ENCODE measurements around the gene AGAP5. TPM values are rescaled to one million over a fixed set of nuclear protein-coding genes. Genes with fewer than 3 reads are reported as not detected.

AGAP5 gene
- total and polyA plus RNA-seq, 9 of the 15 experiments (the other 6 are each of a cell fraction or from before 2014, with no cell fraction given) = 0.32 to 7.5 (median 5.3) TPM

DNA sequence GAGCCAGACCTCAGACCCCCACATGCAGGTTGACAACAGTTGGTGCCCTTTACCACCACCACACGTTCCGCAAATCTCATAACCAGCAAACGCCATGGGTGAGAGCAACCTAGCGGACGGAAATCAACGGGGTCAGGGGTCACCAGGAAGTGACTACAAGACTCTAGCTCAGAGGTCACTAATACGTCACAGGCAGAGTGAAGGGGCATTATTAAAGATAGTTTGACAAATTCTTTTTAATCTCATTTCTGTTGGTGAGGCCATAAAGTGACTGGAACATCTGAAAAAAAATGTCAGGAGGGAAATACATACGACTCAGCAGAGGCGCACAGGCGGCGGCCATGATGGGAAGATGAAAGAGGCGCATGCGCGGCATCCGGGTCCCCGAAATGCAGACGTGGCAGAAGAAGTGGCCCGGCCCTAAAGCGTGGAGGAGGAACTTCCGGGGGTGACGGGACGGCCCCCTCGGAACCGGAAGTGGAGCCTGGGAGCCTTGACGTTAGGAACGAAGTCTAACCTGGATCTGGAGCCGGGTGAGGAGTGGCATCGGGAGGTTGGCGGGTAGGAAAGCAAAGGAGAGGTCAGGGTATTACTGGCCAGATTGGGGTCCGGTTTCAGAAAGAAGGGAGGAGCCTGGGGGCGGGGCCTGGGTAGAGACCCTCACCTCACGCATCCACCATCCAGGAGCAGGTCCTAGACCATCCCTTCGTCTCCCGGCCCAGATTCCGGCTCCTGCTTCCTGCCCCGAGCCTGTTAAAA, 46.2 kb upstream of the AGAP5 start, which contains the start of gene SEC24C (continued):
- peak; percentile 42 for TF ChIP-seq SP2 (IDR thresholded peaks at IDR 0.05; ENCODE audit: extremely low read depth, low read depth, low read length, poor library complexity, severe bottlenecking)
- no peak for TF ChIP-seq SAFB2 (IDR thresholded peaks at IDR 0.05; ENCODE audit: borderline replicate concordance, low read depth, low read length, severe bottlenecking)
- no peak for TF ChIP-seq NELFE (IDR thresholded peaks at IDR 0.05; ENCODE audit: insufficient read depth, insufficient read length)
- peak; percentile 78 for TF ChIP-seq MAFK (IDR thresholded peaks at IDR 0.05; ENCODE audit: low read length)
- TF ChIP-seq, protein P1, sequence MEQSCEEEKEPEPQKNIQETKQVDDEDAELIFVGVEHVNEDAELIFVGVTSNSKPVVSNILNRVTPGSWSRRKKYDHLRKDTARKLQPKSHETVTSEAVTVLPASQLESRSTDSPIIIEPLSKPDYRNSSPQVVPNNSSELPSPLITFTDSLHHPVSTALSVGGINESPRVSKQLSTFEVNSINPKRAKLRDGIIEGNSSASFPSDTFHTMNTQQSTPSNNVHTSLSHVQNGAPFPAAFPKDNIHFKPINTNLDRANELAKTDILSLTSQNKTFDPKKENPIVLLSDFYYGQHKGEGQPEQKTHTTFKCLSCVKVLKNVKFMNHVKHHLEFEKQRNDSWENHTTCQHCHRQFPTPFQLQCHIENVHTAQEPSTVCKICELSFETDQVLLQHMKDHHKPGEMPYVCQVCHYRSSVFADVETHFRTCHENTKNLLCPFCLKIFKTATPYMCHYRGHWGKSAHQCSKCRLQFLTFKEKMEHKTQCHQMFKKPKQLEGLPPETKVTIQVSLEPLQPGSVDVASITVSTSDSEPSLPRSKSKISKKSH (CRISPR knock-in tag; IDR thresholded peaks at IDR 0.05) = no peak
- peak; percentile 63; the same call in 1 of the 2 replicates for TF ChIP-seq E2F3 (CRISPR knock-in tag; IDR thresholded peaks at IDR 0.05)
- no peak for TF ChIP-seq JUNB (CRISPR knock-in tag; conservative IDR thresholded peaks at IDR 0.05)
- TF ChIP-seq, protein P2, sequence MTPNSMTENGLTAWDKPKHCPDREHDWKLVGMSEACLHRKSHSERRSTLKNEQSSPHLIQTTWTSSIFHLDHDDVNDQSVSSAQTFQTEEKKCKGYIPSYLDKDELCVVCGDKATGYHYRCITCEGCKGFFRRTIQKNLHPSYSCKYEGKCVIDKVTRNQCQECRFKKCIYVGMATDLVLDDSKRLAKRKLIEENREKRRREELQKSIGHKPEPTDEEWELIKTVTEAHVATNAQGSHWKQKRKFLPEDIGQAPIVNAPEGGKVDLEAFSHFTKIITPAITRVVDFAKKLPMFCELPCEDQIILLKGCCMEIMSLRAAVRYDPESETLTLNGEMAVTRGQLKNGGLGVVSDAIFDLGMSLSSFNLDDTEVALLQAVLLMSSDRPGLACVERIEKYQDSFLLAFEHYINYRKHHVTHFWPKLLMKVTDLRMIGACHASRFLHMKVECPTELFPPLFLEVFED (CRISPR knock-in tag; conservative IDR thresholded peaks at IDR 0.05) = peak; percentile 96
- peak; percentile 89 for TF ChIP-seq RBBP5 (IDR thresholded peaks at IDR 0.05; ENCODE audit: borderline replicate concordance, insufficient read depth, low read length, poor library complexity, severe bottlenecking)
- TF ChIP-seq, protein P3, sequence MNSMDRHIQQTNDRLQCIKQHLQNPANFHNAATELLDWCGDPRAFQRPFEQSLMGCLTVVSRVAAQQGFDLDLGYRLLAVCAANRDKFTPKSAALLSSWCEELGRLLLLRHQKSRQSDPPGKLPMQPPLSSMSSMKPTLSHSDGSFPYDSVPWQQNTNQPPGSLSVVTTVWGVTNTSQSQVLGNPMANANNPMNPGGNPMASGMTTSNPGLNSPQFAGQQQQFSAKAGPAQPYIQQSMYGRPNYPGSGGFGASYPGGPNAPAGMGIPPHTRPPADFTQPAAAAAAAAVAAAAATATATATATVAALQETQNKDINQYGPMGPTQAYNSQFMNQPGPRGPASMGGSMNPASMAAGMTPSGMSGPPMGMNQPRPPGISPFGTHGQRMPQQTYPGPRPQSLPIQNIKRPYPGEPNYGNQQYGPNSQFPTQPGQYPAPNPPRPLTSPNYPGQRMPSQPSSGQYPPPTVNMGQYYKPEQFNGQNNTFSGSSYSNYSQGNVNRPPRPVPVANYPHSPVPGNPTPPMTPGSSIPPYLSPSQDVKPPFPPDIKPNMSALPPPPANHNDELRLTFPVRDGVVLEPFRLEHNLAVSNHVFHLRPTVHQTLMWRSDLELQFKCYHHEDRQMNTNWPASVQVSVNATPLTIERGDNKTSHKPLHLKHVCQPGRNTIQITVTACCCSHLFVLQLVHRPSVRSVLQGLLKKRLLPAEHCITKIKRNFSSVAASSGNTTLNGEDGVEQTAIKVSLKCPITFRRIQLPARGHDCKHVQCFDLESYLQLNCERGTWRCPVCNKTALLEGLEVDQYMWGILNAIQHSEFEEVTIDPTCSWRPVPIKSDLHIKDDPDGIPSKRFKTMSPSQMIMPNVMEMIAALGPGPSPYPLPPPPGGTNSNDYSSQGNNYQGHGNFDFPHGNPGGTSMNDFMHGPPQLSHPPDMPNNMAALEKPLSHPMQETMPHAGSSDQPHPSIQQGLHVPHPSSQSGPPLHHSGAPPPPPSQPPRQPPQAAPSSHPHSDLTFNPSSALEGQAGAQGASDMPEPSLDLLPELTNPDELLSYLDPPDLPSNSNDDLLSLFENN (IDR thresholded peaks at IDR 0.05; ENCODE audit: low read depth in 2 of 2, low read length in 2 of 2) = peak in 1 of 2 experiments; percentile 17; a peak in 1 of 4 replicates
- TF ChIP-seq ZNF507 (tag; conservative IDR thresholded peaks at IDR 0.05) = no peak
- peak; percentile 77; the same call in 1 of the 2 replicates for TF ChIP-seq OTX1 (CRISPR knock-in tag; IDR thresholded peaks at IDR 0.05)
- TF ChIP-seq ZNF165 (CRISPR knock-in tag; IDR thresholded peaks at IDR 0.05; ENCODE audit: borderline replicate concordance) = peak; percentile 56; the same call in 1 of the 2 replicates
- peak; percentile 65 for TF ChIP-seq ZBED1 (IDR thresholded peaks at IDR 0.05)
- TF ChIP-seq ZNF232 (CRISPR knock-in tag; IDR thresholded peaks at IDR 0.05) = peak; percentile 71; the same call in 1 of the 2 replicates
- 0 out of 2 replicates have a peak, but pooled peaks have one; percentile 38 for TF ChIP-seq TOE1 (IDR thresholded peaks at IDR 0.05; ENCODE audit: borderline replicate concordance)
- 0 out of 2 replicates have a peak, but pooled peaks have one; percentile 82 for TF ChIP-seq TOE1 (CRISPR knock-in tag; IDR thresholded peaks at IDR 0.05; ENCODE audit: borderline replicate concordance, low read depth)
- TF ChIP-seq, protein P4, sequence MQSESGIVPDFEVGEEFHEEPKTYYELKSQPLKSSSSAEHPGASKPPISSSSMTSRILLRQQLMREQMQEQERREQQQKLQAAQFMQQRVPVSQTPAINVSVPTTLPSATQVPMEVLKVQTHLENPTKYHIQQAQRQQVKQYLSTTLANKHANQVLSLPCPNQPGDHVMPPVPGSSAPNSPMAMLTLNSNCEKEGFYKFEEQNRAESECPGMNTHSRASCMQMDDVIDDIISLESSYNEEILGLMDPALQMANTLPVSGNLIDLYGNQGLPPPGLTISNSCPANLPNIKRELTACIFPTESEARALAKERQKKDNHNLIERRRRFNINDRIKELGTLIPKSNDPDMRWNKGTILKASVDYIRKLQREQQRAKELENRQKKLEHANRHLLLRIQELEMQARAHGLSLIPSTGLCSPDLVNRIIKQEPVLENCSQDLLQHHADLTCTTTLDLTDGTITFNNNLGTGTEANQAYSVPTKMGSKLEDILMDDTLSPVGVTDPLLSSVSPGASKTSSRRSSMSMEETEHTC (IDR thresholded peaks at IDR 0.05) = no peak
- peak; percentile 97 for TF ChIP-seq RBFOX2 (IDR thresholded peaks at IDR 0.05; ENCODE audit: low read depth, low read length)
